Measurements from ENCODE around the gene CD96.
A peak's percentile ranks its signal among the peaks of the same experiment; 100 is the strongest.
"Not testable (repeated sequence)": the region's sequence is repeated elsewhere in the genome, so short reads cannot be mapped to it uniquely, and the experiment has no call there.

The CD96 gene

GRCh38 chr3:111547631-111548030 is 5.6 kb downstream of the CD96 start:
- peak overlapping the region in 9 of 10 experiments; percentile 23 to 50 (median 40); a peak in 15 of 20 replicates for H3K4me3 ChIP-seq
- H3K27ac ChIP-seq = peak overlapping the region; percentile 38 to 86 (median 77); a peak in 21 of 22 replicates
- peak overlapping the region in 10 of 11 experiments; percentile 31 to 75 (median 65); a peak in 19 of 22 replicates for H3K9ac ChIP-seq
- peaks cover 0 to 29% (median 12%) of the 10 kb centered on the region in 11 experiments; a peak in 13 of 22 replicates for H3K36me3 ChIP-seq
- H4K20me1 ChIP-seq = no peaks in the 10 kb centered on the region
- H3K9me3 ChIP-seq (replicated peaks in 1 of 11) = peaks cover 0 to 16% (median 12%) of the 10 kb centered on the region in 11 experiments; a peak in 16 of 22 replicates
- TF ChIP-seq Cebpa-rat (IDR thresholded peaks at IDR 0.05) = no peak; a peak in 2 of 22 replicates
- H3K27me3 ChIP-seq = no peaks in the 10 kb centered on the region
- H3K4me1 ChIP-seq = peaks cover 71 to 96% (median 85%) of the 10 kb centered on the region in 10 experiments
- peak overlapping the region; percentile 72 to 96 (median 86) for H3K4me2 ChIP-seq

DNA sequence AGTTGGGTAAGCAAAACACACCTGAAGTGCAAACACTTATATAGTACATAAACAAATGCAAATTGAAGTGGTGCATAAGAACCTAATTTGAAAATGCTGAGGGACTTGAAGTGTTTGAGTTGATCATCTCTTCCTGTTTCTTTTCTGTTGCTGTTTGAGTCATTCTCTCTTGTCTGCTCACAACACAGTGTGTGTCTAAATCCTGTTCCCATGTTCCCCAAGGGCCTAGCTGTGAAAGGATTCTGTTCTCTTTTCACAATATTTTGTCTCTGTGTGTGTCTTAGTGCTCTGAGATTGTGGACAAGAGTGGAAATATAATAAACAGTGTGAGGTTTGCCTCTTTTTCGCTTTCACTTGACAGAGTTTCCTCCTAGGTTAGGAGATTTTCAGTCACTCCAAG is 6.1 kb downstream of the CD96 start:
- H3K27me3 ChIP-seq = no peaks in the 10 kb centered on the region
- no peaks in the 10 kb centered on the region for H4K20me1 ChIP-seq
- peak overlapping the region in 8 of 10 experiments; percentile 22 to 50 (median 40); a peak in 12 of 20 replicates for H3K4me3 ChIP-seq
- H3K4me2 ChIP-seq = peak overlapping the region; percentile 72 to 96 (median 86)
- peaks cover 66 to 95% (median 84%) of the 10 kb centered on the region in 10 experiments for H3K4me1 ChIP-seq
- peaks cover 0 to 29% (median 13%) of the 10 kb centered on the region in 11 experiments; a peak in 13 of 22 replicates for H3K36me3 ChIP-seq
- TF ChIP-seq Cebpa-rat (IDR thresholded peaks at IDR 0.05) = 0 out of 22 replicates have a peak, but pooled peaks of 1 of the 11 experiments have one; percentile 5
- H3K27ac ChIP-seq = peak overlapping the region; percentile 38 to 86 (median 77); a peak in 21 of 22 replicates
- H3K9ac ChIP-seq = peak overlapping the region; percentile 20 to 75 (median 65); a peak in 21 of 22 replicates
- peaks cover 0 to 19% (median 13%) of the 10 kb centered on the region in 11 experiments; a peak in 16 of 22 replicates for H3K9me3 ChIP-seq (replicated peaks in 1 of 11)

- H3K9ac ChIP-seq = peak overlapping the region; percentile 20 to 75 (median 65); a peak in 18 of 22 replicates
- H3K27me3 ChIP-seq = no peaks in the 10 kb centered on the region
- H3K4me2 ChIP-seq = peak overlapping the region; percentile 72 to 96 (median 86)
Observed at GRCh38 chr3:111548756-111549155, 6.8 kb downstream of the CD96 start.

DNA sequence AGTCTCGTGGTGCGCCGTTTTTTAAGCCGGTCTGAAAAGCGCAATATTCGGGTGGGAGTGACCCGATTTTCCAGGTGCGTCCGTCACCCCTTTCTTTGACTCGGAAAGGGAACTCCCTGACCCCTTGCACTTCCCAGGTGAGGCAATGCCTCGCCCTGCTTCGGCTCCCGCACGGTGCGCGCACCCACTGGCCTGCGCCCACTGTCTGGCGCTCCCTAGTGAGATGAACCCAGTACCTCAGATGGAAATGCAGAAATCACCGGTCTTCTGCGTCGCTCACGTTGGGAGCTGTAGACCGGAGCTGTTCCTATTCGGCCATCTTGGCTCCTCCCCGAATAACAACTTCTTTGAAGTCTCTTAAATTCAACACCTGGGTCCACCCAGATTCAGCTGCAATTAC is 19.9 kb downstream of the CD96 start:
- H3K4me2 ChIP-seq; H3K4me1 ChIP-seq; H3K9ac ChIP-seq; H3K27me3 ChIP-seq; H3K4me3 ChIP-seq; H3K27ac ChIP-seq; H3K9me3 ChIP-seq (replicated peaks in 1 of 11); H4K20me1 ChIP-seq: not testable (repeated sequence)
- H3K36me3 ChIP-seq = peaks cover 0 to 12% (median under 1%) of the 10 kb centered on the region in 11 experiments; a peak in 5 of 22 replicates

More at GRCh38 chr3:111548756-111549155, 6.8 kb downstream of the CD96 start:
- Histone ChIP-seq H3K27ac (peak overlapping the region; percentile 38 to 86 (median 77); a peak in 21 of 22 replicates), H4K20me1 (no peaks in the 10 kb centered on the region), H3K9me3 (replicated peaks in 1 of 11) (peaks cover 0 to 22% (median 15%) of the 10 kb centered on the region in 11 experiments; a peak in 16 of 22 replicates), H3K4me1 (peaks cover 64 to 88% (median 78%) of the 10 kb centered on the region in 10 experiments), H3K4me3 (peak overlapping the region in 7 of 10 experiments; percentile 22 to 50 (median 41); a peak in 7 of 20 replicates), H3K36me3 (peaks cover 0 to 34% (median 13%) of the 10 kb centered on the region in 11 experiments; a peak in 13 of 22 replicates)
- no peak for TF ChIP-seq Cebpa-rat (IDR thresholded peaks at IDR 0.05)

DNA sequence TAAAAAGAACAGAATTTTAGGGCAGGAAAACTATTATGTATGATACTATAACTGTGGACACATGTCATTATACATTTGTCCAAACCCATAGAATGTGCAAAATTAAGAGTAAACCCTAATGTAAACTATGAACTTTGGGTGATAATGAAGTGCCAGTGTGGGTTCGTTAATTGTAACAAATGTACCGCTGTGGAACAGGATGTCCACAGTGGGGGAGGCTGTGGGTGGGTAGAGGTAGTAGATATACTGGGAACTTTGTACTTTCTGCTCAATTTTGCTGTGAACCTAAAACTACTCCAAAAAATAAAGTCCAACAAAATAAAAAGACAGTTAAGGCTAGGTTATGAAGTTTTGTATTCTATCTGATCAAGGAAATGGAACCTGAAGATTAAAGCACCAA is 24.8 kb downstream of the CD96 start:
- no peak overlapping the region for H3K9ac ChIP-seq
- peaks cover 0 to 51% (median 46%) of the 10 kb centered on the region in 11 experiments; a peak in 15 of 22 replicates for H3K36me3 ChIP-seq
- TF ChIP-seq Cebpa-rat (IDR thresholded peaks at IDR 0.05) = no peak
- H3K9me3 ChIP-seq (replicated peaks in 1 of 11) = peaks cover 0 to 10% (median 0%) of the 10 kb centered on the region in 11 experiments; a peak in 5 of 22 replicates
- H3K4me2 ChIP-seq = no peak overlapping the region
- no peak overlapping the region for H3K4me3 ChIP-seq
- no peak overlapping the region for H3K27ac ChIP-seq
- no peaks in the 10 kb centered on the region for H4K20me1 ChIP-seq
- H3K4me1 ChIP-seq = no peaks in the 10 kb centered on the region
- no peaks in the 10 kb centered on the region for H3K27me3 ChIP-seq

- Histone ChIP-seq H3K36me3 (peaks cover 0 to 65% (median 49%) of the 10 kb centered on the region in 11 experiments; a peak in 15 of 22 replicates), H3K4me3 (no peak overlapping the region), H3K27ac (no peak overlapping the region), H4K20me1 (no peaks in the 10 kb centered on the region), H3K4me1 (no peaks in the 10 kb centered on the region), H3K9ac (no peak overlapping the region), H3K27me3 (no peaks in the 10 kb centered on the region), H3K9me3 (replicated peaks in 1 of 11) (peaks cover 0 to 7% (median 0%) of the 10 kb centered on the region in 11 experiments; a peak in 2 of 22 replicates), H3K4me2 (no peak overlapping the region)
- TF ChIP-seq Cebpa-rat (IDR thresholded peaks at IDR 0.05) = no peak
Observed at GRCh38 chr3:111568355-111568754, 26.4 kb downstream of the CD96 start.

- Histone ChIP-seq H3K27me3 (no peaks in the 10 kb centered on the region), H3K9ac (no peak overlapping the region), H3K9me3 (replicated peaks in 1 of 11) (peaks cover 0 to 7% (median 0%) of the 10 kb centered on the region in 11 experiments; a peak in 2 of 22 replicates), H3K4me1 (no peaks in the 10 kb centered on the region), H4K20me1 (no peaks in the 10 kb centered on the region), H3K4me3 (no peak overlapping the region), H3K36me3 (peaks cover 0 to 71% (median 49%) of the 10 kb centered on the region in 11 experiments; a peak in 15 of 22 replicates), H3K27ac (no peak overlapping the region), H3K4me2 (no peak overlapping the region)
- TF ChIP-seq Cebpa-rat (IDR thresholded peaks at IDR 0.05) = no peak
Observed at GRCh38 chr3:111568911-111569310, 26.9 kb downstream of the CD96 start.

GRCh38 chr3:111570404-111571030 is 28.5 kb downstream of the CD96 start:
- Histone ChIP-seq H3K4me3 (no peak overlapping the region), H3K27ac (no peak overlapping the region), H3K36me3 (peaks cover 0 to 82% (median 45%) of the 10 kb centered on the region in 11 experiments; a peak in 15 of 22 replicates), H3K9me3 (replicated peaks in 1 of 11) (peaks cover 0 to 7% (median 0%) of the 10 kb centered on the region in 11 experiments; a peak in 2 of 22 replicates), H3K27me3 (no peaks in the 10 kb centered on the region), H4K20me1 (no peaks in the 10 kb centered on the region), H3K4me2 (no peak overlapping the region), H3K4me1 (no peaks in the 10 kb centered on the region), H3K9ac (no peak overlapping the region)
- TF ChIP-seq Cebpa-rat (IDR thresholded peaks at IDR 0.05) = no peak

DNA sequence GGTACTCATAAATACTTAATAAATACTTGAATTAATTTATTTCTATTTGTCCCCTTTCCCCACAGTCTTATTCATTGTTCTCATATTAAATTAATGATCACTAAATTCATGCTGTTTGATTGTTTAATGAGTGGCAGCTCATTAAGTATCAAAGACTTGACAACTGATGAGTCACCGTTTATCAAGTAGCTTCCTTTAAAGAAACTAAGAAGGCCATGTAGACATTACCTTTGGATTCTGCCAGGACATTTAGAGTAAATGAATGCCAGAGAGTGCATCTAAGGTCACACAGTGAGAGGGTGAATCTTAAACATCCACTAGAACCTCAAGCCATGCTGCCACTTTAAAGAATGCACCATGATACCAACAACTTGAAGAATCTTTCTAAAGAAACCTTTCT is 29.3 kb downstream of the CD96 start:
- H3K4me2 ChIP-seq = no peak overlapping the region
- H3K27ac ChIP-seq = no peak overlapping the region
- H3K9me3 ChIP-seq (replicated peaks in 1 of 11) = peaks cover 0 to 7% (median 0%) of the 10 kb centered on the region in 11 experiments; a peak in 2 of 22 replicates
- peaks cover 0 to 86% (median 49%) of the 10 kb centered on the region in 11 experiments; a peak in 15 of 22 replicates for H3K36me3 ChIP-seq
- H3K4me3 ChIP-seq = no peak overlapping the region
- H3K9ac ChIP-seq = no peak overlapping the region
- no peaks in the 10 kb centered on the region for H3K4me1 ChIP-seq
- no peak for TF ChIP-seq Cebpa-rat (IDR thresholded peaks at IDR 0.05)
- H3K27me3 ChIP-seq = no peaks in the 10 kb centered on the region
- H4K20me1 ChIP-seq = no peaks in the 10 kb centered on the region
